H1 (cell line): ENCODE data around the gene UBE2E2. TPM values are rescaled to one million over a fixed set of nuclear protein-coding genes. Genes with fewer than 3 reads are reported as not detected.

Experiments
- CTCF ChIA-PET: fragments of 300-600 bp; sonication (Branson Sonifier 250); formaldehyde crosslinking; loops from one replicate; lab custom pipeline; 2021; ENCODE audit not compliant: partially characterized antibody; lab: Charles Lee
- POLR2A ChIA-PET: fragments of 300-600 bp; sonication (Branson Sonifier 250); formaldehyde crosslinking; loops from one replicate; lab custom pipeline; 2021; ENCODE audit warnings: inconsistent platforms; ENCODE audit not compliant: partially characterized antibody; lab: Charles Lee
- DNase-seq, 2 experiments: peaks; one replicate each; pipeline versions ENCODE4 v3.0.0 to v3.0.0-alpha.2; 2010 to 2022; ENCODE audit warnings: low spot score in 2 of 2, low read depth in 1 of 2, mixed read lengths in 1 of 2
- FAIRE-seq: peaks from 2 replicates; lab custom pipeline; 2011; peaks lifted over from hg19 to GRCh38; lab: Jason Lieb, UNC
- H2AFZ ChIP-seq: 2 replicates; pipeline ENCODE4 v1.8.1; 2012; ENCODE audit warnings: low read length, inconsistent platforms
- H2AK5ac ChIP-seq: 2 replicates; pipeline ENCODE4 v1.6.1; 2013; ENCODE audit warnings: low read depth, low read length
- H2BK120ac ChIP-seq: replicated peaks from 2 replicates; pipeline ENCODE3; 2013; ENCODE audit warnings: low read depth, low read length, inconsistent platforms
- H2BK12ac ChIP-seq: 2 replicates; pipeline ENCODE4 v1.6.1; 2013; ENCODE audit warnings: low read depth, low read length
- H2BK15ac ChIP-seq: 2 replicates; pipeline ENCODE4 v1.6.1; 2013; ENCODE audit warnings: low read length
- H2BK20ac ChIP-seq: 2 replicates; pipeline ENCODE4 v1.6.1; 2013; ENCODE audit warnings: low read length
- H2BK5ac ChIP-seq: 2 replicates; pipeline ENCODE4 v1.6.1; 2013; ENCODE audit warnings: low read depth, low read length
- H3K14ac ChIP-seq: 2 replicates; pipeline ENCODE4 v1.6.1; 2013; ENCODE audit warnings: inconsistent platforms; ENCODE audit not compliant: insufficient read length
- H3K18ac ChIP-seq: 2 replicates; pipeline ENCODE4 v1.6.1; 2013; ENCODE audit warnings: low read length; ENCODE audit errors: extremely low read depth
- H3K23ac ChIP-seq: 2 replicates; pipeline ENCODE4 v1.6.1; 2013; ENCODE audit warnings: inconsistent platforms; ENCODE audit not compliant: insufficient read length
- H3K23me2 ChIP-seq: 2 replicates; pipeline ENCODE4 v1.6.1; 2013; ENCODE audit warnings: low read depth, low read length
- H3K27ac ChIP-seq: 2 replicates; pipeline ENCODE4 v1.6.1; 2011; ENCODE audit warnings: low read depth, low read length, inconsistent platforms
- H3K27me3 ChIP-seq, 4 experiments: replicated peaks in 1 of 4; 1 replicate in 1 of 4; 2 replicates in 3 of 4; pipeline versions ENCODE4 v1.6.1 to v1.8.1; 2011 to 2013; ENCODE audit warnings: low read length in 3 of 4, mild to moderate bottlenecking in 3 of 4, inconsistent platforms in 2 of 4, mixed read lengths in 2 of 4, moderate library complexity in 1 of 4; ENCODE audit not compliant: control insufficient read depth in 3 of 4, insufficient read depth in 3 of 4; ENCODE audit errors: extremely low read depth in 1 of 4
- H3K36me3 ChIP-seq, 4 experiments: 2 replicates each; pipeline versions ENCODE4 v1.6.1 to v1.8.1; 2011 to 2013; ENCODE audit warnings: mild to moderate bottlenecking in 4 of 4, low read length in 3 of 4, moderate library complexity in 2 of 4, control low read depth in 1 of 4, inconsistent platforms in 1 of 4; ENCODE audit not compliant: insufficient read depth in 4 of 4, control insufficient read depth in 2 of 4
- H3K4ac ChIP-seq: replicated peaks from 2 replicates; pipeline ENCODE3; 2013; ENCODE audit warnings: low read length, low read depth, mixed read lengths, inconsistent platforms; ENCODE audit not compliant: insufficient read length
- H3K4me1 ChIP-seq, 4 experiments: replicated peaks in 1 of 4; 1 replicate in 1 of 4; 2 replicates in 3 of 4; pipeline versions ENCODE4 v1.6.1 to v1.8.1; 2011 to 2013; ENCODE audit warnings: low read length in 3 of 4, inconsistent platforms in 2 of 4, mixed read lengths in 1 of 4; ENCODE audit not compliant: insufficient read depth in 4 of 4, control insufficient read depth in 3 of 4
- H3K4me2 ChIP-seq, 2 experiments: 2 replicates each; pipeline versions ENCODE4 v1.6.1 to v1.8.1; 2011 to 2013; ENCODE audit warnings: low read depth in 2 of 2, low read length in 2 of 2, control low read depth in 1 of 2, inconsistent platforms in 1 of 2, mild to moderate bottlenecking in 1 of 2; ENCODE audit not compliant: insufficient read depth in 1 of 2
- H3K4me3 ChIP-seq, 4 experiments: fragments of 200-600, 300-600 bp in 1 of 4; sonication (generic), shearing (Covaris generic), sonication (Bioruptor Twin) in 1 of 4; 2 replicates each; pipeline versions ENCODE4 v1.5.1 to v1.8.1; 2011 to 2016; ENCODE audit warnings: low read length in 4 of 4, low read depth in 3 of 4, control low read depth in 2 of 4, inconsistent platforms in 2 of 4, mild to moderate bottlenecking in 2 of 4, mixed read lengths in 1 of 4, moderate library complexity in 1 of 4; ENCODE audit not compliant: insufficient read depth in 2 of 4; ENCODE audit errors: extremely low read depth in 1 of 4
- H3K56ac ChIP-seq: replicated peaks from 2 replicates; pipeline ENCODE3; 2013; ENCODE audit warnings: low read depth, mild to moderate bottlenecking, mixed read lengths, low read length, inconsistent platforms; ENCODE audit not compliant: insufficient read length
- H3K79me1 ChIP-seq: 2 replicates; pipeline ENCODE4 v1.6.1; 2013; ENCODE audit warnings: low read depth, low read length, control low read depth
- H3K79me2 ChIP-seq, 2 experiments: 2 replicates each; pipeline versions ENCODE4 v1.6.1 to v1.8.1; 2012 to 2013; ENCODE audit warnings: low read length in 2 of 2, mild to moderate bottlenecking in 2 of 2, inconsistent platforms in 1 of 2; ENCODE audit not compliant: insufficient read depth in 2 of 2, control insufficient read depth in 1 of 2
- H3K9ac ChIP-seq, 4 experiments: replicated peaks in 1 of 4; 1 replicate in 1 of 4; 2 replicates in 3 of 4; pipeline versions ENCODE4 v1.6.1 to v1.8.1; 2011 to 2013; ENCODE audit warnings: low read depth in 3 of 4, low read length in 3 of 4, control low read depth in 2 of 4, mild to moderate bottlenecking in 2 of 4, moderate library complexity in 2 of 4, inconsistent platforms in 1 of 4; ENCODE audit errors: extremely low read depth in 1 of 4
- H3K9me3 ChIP-seq, 2 experiments: 2 replicates each; pipeline versions ENCODE4 v1.6.1 to v1.8.1; 2012 to 2013; ENCODE audit warnings: mild to moderate bottlenecking in 2 of 2, moderate library complexity in 2 of 2, control low read depth in 1 of 2, inconsistent platforms in 1 of 2, low read depth in 1 of 2, low read length in 1 of 2, mixed read lengths in 1 of 2; ENCODE audit not compliant: insufficient read depth in 2 of 2
- H4K20me1 ChIP-seq, 2 experiments: replicated peaks in 1 of 2; 2 replicates each; pipeline versions ENCODE3 to v1.8.1; 2011 to 2013; ENCODE audit warnings: inconsistent platforms in 2 of 2, low read length in 2 of 2, mild to moderate bottlenecking in 1 of 2; ENCODE audit not compliant: insufficient read depth in 2 of 2, control insufficient read depth in 1 of 2
- H4K5ac ChIP-seq: 2 replicates; pipeline ENCODE4 v1.6.1; 2013; ENCODE audit warnings: low read length, low read depth, mixed read lengths, inconsistent platforms; ENCODE audit not compliant: insufficient read length
- H4K8ac ChIP-seq: 2 replicates; pipeline ENCODE4 v1.8.0; 2013; ENCODE audit warnings: mild to moderate bottlenecking, moderate library complexity, low read length, inconsistent platforms; ENCODE audit not compliant: insufficient read depth; ENCODE audit errors: extremely low read depth
- H4K91ac ChIP-seq: replicated peaks from 2 replicates; pipeline ENCODE3; 2013; ENCODE audit warnings: low read length, mixed read lengths, inconsistent platforms; ENCODE audit not compliant: insufficient read length
- POLR2A ChIP-seq, 2 experiments: IDR thresholded peaks; 1 replicate in 1 of 2; 2 replicates in 1 of 2; pipeline ENCODE4 v1.6.1; 2011; ENCODE audit warnings: low read depth in 2 of 2, low read length in 2 of 2, mild to moderate bottlenecking in 2 of 2; ENCODE audit errors: control extremely low read depth in 1 of 2
- WGBS, 2 experiments: shearing (Covaris generic) in 1 of 2; methylation state at CpG; one replicate each; pipeline versions ENCODE4 v1.1.6 to v1.1.7; 2013 to 2015; ENCODE audit warnings: low lambda C conversion rate in 2 of 2, mixed read lengths in 2 of 2, inconsistent platforms in 1 of 2, low coverage in 1 of 2, missing lambda C conversion rate in 1 of 2; ENCODE audit not compliant: insufficient replicate concordance in 2 of 2, insufficient coverage in 1 of 2, insufficient read length in 1 of 2; ENCODE audit errors: extremely low coverage in 1 of 2, missing lambda C conversion rate in 1 of 2; 5-methylcytosine and 5-hydroxymethylcytosine counted together
- polyA plus RNA-seq, 7 experiments: library from polyadenylated mRNA; depleted of rRNA in 3 of 7; stranded (reverse) in 5 of 7; unstranded in 2 of 7; fragments of >200 nt in 5 of 7; fragments of 200-250 nt in 2 of 7; gene quantifications; 1 replicate in 5 of 7; 2 replicates in 1 of 7; 4 replicates in 1 of 7; pipeline versions ENCODE4 v1.2.1 to v1.2.3, GENCODE V29; 2011 to 2013; ENCODE audit warnings: missing spikeins in 2 of 7, mixed read lengths in 2 of 7
- total RNA-seq: library from RNA; stranded (reverse); fragmentation: NEBNext Ultra II Directional; extraction: Animal tissue kit (Norgen Biotek cat#: 25700); gene quantifications from 2 replicates; pipeline ENCODE4 v1.2.1, GENCODE V29; 2021

Gene UBE2E2
- total and polyA plus RNA-seq, 2 of the 8 experiments (the other 6 are each of a cell fraction or from before 2014, with no cell fraction given): 57.6 to 70.6 TPM

- Histone ChIP-seq H3K4me3 (no peak overlapping the region), H3K36me3 (no peaks in the 10 kb centered on the region; a peak in 1 of 8 replicates), H3K9ac (no peak overlapping the region), H3K18ac (no peak overlapping the region), H4K5ac (no peak overlapping the region), H3K23ac (no peak overlapping the region), H2BK5ac (no peak overlapping the region), H3K27me3 (no peaks in the 10 kb centered on the region), H2BK12ac (no peak overlapping the region), H3K9me3 (no peaks in the 10 kb centered on the region), H3K56ac (no peak overlapping the region), H4K8ac (no peak overlapping the region), H2AK5ac (no peak overlapping the region), H3K4me2 (no peak overlapping the region), H4K91ac (no peak overlapping the region), H4K20me1 (no peaks in the 10 kb centered on the region), H3K79me1 (peaks cover 2% of the 10 kb centered on the region; the same call in 1 of the 2 replicates), H3K27ac (no peak overlapping the region), H3K79me2 (peaks cover 0 to 6% of the 10 kb centered on the region in 2 experiments; a peak in 1 of 4 replicates), H2BK15ac (no peak overlapping the region), H3K4ac (no peak overlapping the region), H2BK20ac (no peak overlapping the region), H2BK120ac (no peak overlapping the region), H3K14ac (no peak overlapping the region), H3K4me1 (peaks cover 0 to 3% (median 2%) of the 10 kb centered on the region in 4 experiments; a peak in 2 of 7 replicates), H2AFZ (no peak overlapping the region), H3K23me2 (no peaks in the 10 kb centered on the region)
- ChIA-PET POLR2A (no interaction called here), CTCF (no interaction called here)
- 81% methylated on average over 3 of the region's 3 CpGs; no CpG with 5 or more reads in 1 of the 2 experiments for WGBS, 2 experiments
- no peak for TF ChIP-seq POLR2A (IDR thresholded peaks at IDR 0.05; ENCODE audit: control extremely low read depth in 1 of 2, low read depth in 2 of 2, low read length in 2 of 2)
- DNase-seq (no peak), FAIRE-seq (no peak)
Measured at GRCh38 chr3:23376516-23377248, 173.6 kb downstream of the UBE2E2 start.
